Colon (tissue), 2 donors: ENCODE results near the gene PCBD2.
"Not testable (repeated sequence)": the region's sequence is repeated elsewhere in the genome, so short reads cannot be mapped to it uniquely, and the experiment has no call there.

ENCODE experiments used
- FAIRE-seq: peaks from 2 replicates; lab custom pipeline; 2012; peaks lifted over from hg19 to GRCh38; lab: Jason Lieb, UNC
- donor health status: control.
- donor health status: control.

Gene PCBD2

GRCh38 chr5:134963098-134963497 lies 58.2 kb downstream of the PCBD2 start:
- FAIRE-seq: no peak

DNA sequence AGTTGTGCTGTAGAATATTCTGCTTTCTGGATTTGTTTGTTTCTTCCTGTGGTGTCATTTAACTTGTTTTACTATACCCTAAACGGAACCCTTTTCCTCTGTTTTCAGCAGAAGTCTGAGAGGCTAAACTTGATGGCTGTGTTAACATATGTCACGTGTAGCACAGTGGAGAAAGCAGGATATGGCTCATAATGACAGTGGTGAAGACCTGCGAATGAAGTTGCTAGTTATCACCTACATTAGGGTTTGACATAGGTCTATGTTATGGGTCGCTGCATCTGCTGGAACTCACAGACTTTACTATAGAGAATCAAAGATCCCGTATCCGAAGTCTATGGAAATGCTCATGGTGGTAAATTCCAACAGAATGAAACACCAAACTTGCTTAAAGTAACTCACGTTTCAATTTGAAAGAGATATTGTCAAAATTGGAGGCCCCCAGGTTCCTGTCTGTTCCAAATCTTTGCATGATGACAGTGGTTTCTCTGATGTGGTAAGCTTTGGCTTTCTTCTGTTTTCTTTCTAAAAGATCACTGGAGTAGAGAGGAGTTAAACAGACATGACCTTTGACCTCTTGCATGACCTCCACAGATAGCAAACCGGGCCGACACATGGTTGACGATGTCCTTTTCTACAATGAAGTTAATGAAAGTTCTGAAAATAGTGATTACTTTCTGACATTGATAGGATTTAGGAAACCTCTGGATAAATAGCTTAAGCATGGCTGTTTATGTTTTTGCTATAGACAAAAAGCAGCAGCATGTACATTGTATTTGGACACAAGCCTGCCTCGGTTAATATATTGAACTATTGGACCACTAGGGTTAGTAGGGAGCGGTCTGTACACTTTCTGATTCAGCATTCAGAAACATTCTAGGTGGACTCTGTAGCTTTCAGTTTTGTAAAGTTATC lies 59.7 kb downstream of the PCBD2 start:
- FAIRE-seq: no peak

DNA sequence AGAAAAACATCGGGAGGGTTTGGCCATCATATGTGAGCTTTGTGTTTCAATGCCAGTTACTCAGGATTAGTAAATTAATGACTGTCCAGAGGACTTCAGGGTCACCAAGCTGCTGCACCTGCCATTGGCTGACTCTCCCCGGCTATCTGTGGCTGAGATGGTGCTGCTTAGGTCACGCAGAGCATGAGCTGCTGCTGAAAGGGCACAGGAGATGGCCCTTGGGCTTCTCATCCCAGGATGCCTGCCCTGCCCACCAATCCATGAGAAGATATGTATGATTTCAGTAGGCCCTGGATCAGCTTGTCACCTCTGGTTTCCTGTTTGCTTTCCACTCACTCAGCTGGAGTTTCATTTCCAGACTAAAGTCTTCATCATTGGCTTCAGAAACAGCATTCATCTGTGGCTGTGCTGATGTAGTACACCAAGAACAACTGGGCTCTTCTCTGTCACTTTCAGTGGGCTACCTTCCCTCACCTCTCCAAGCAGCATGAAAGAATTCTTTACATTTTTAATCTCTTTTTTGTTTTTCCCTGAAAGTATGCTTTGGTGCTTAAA lies 60.4 kb downstream of the PCBD2 start:
- FAIRE-seq: no peak

DNA sequence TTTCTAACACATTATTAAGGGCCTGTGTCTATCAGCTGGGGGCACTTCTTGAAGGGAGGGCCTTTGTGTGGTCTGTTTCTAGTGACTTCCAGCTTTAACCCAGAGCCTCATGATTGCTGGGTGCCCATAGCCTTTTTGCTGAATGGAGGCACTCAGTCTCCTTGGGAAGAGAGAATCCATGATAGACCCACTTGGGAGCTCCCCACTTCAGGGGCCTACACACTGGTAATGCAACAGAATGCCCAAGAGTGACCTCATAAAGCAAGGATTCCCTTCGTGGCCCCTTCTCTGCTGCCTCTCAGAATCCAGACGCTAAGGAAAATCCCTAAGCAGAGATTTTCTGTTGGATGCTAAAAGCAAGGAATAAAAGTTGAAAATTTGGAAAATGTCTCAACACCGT lies 62.7 kb downstream of the PCBD2 start, which contains the start of gene CATSPER3:
Gene CATSPER3, plus strand, starts transcription at position 301 of the 400 bp plus-strand sequence. Its CDS starts 85 bp downstream, at position 386.
- no peak for FAIRE-seq

GRCh38 chr5:134968055-134968454 lies 63.1 kb downstream of the PCBD2 start:
- FAIRE-seq: no peak

DNA sequence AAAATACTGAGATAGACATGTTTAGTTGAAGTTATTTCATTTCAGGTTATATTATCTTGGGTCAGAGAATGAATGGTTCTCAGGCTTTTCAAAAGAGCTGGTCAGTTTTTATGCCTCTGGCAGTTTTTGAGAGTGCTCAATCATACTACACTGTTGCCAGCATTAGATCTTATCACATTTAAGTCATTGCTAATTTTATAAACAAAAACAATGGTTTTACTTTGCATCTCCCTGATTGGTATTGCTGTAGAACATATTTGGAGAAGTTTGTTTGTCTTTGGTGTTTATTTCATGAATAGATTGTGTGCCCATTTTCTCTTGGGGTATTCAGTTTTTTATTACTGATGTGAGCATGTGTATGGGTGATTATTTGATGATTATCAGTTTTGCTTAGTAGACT lies 64.2 kb downstream of the PCBD2 start:
- FAIRE-seq: no peak

DNA sequence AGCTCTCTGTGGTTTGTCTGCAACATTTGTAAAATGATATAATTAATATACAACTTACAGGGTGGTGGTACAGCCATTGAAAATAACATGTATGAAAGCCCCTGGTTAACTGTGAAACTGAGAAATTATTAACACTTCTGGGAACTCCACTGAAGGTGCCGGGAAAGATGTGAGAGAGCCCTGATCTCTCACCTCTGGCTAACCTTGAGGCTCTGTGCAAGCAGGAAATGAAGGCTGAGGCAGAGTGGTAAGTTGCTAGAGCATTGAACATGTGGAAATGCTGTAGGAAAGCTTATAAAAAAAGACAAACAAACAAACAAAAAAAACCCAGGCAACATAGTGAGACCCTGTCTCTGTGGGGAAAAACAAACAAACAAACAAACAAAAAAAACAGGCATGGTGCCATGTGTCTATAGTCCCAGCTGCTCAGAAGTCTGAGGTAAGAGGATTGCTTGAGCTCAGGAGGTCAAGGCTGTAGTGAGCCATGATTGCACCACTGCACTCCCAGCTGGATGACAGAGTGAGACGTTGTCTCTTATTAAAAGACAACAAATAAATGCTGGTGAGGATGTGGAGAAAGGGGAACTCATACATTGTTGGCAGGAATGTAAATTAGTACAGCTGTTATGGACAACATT lies 70.3 kb downstream of the PCBD2 start:
- FAIRE-seq: no peak

DNA sequence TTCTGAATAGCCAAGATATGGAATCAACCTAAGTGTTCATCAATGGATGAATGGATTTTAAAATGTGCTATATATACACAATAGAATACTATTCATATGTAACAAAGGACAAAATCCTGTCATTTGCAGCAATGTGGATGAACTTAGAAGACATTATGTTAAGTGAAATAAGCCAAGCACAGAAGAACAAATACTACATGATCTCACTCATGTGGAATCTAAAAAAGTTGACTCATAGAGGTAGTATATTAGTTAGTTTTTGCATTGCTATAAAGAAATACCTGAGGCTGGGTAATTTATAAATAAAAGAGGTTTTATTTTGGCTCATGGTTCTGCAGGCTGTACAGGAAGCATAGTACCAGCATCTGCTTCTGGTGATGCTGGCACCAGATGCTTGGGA lies 70.9 kb downstream of the PCBD2 start:
- FAIRE-seq: no peak

- FAIRE-seq: no peak
Measured at GRCh38 chr5:134976841-134977240, 71.9 kb downstream of the PCBD2 start.

- FAIRE-seq: no peak
Measured at GRCh38 chr5:134979416-134979815, 74.5 kb downstream of the PCBD2 start.

GRCh38 chr5:134982230-134982629 lies 77.3 kb downstream of the PCBD2 start:
- no peak for FAIRE-seq

DNA sequence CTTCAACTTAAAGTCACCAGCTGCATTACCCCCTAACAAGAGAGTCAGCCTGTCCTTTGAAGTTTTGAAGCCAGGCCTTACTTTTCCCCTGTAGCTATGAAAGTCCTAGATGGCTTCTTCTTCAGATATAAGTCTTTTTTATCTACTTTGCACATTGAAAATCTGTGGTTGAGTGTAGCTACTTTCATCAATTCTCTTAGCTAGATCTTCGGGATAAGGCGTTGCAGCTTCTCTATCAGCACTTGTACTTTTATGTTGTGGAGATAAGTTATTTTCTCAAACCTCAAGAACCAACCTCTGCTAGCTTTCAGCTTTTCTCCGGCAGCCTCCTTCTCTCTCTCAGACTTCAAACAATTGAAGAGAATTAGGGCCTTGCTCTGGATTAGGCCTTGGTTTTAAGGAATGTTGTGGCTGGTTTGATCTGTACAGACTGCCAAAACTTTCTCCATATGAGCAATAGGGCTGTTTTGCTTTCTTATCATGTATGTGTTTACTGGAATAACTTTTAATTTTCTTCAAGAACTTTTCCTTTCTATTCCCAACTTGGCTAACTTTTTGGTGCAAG lies 84.4 kb downstream of the PCBD2 start:
- no peak for FAIRE-seq

DNA sequence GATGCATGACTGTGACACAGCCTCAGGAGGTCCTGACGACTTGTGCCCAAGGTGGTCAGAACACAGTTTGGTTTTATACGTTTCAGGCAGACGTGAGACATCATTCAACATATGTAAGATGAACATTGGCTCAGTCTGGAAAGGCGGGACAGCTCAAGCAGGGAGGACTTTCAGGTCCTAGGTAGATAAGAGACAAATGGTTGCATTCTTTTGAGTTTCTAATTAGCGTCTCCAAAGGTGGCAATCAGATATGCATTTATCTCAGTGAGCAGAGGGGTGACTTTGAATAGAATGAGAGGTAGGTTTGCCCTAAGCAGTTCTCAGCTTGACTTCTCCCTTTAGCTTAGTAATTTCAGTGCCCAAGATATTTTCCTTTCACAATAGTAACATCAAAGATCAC lies 85.3 kb downstream of the PCBD2 start:
- not testable (repeated sequence) for FAIRE-seq

- no peak for FAIRE-seq
Measured at GRCh38 chr5:134992148-134992547, 87.2 kb downstream of the PCBD2 start.

- no peak for FAIRE-seq
Measured at GRCh38 chr5:134993161-134993560, 88.2 kb downstream of the PCBD2 start.

DNA sequence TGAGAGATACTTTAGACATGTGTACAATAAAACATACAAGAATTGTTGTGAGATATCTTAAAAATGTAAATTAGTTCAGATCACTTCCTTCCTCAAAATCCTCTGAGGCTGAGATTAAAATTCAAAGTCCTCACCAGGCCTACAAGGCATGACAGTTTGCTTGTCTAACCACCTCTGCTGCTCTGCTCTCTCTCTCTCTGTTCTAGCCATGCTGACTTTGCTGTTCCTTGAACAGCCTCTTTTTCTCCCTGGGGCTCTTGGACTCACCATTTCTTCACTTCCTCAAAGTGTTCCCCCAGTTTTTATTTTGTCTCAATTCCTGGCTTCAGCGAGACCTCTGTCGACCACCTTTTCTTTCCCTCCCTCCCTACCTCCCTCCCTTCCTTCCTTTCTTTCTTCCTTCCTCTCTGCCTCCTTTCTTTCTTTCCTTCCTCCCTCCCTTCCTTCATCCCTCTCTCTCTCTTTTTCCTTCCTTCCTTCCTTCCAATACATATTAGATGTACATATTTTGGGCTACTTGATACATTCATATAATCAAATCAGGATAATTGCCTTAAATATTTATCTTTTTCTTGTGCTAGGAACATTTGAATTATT lies 89.7 kb downstream of the PCBD2 start:
- FAIRE-seq: no peak

- no peak for FAIRE-seq
Measured at GRCh38 chr5:134995850-134996402, 91.0 kb downstream of the PCBD2 start.

- FAIRE-seq: no peak
Measured at GRCh38 chr5:134997015-134997414, 92.1 kb downstream of the PCBD2 start.

DNA sequence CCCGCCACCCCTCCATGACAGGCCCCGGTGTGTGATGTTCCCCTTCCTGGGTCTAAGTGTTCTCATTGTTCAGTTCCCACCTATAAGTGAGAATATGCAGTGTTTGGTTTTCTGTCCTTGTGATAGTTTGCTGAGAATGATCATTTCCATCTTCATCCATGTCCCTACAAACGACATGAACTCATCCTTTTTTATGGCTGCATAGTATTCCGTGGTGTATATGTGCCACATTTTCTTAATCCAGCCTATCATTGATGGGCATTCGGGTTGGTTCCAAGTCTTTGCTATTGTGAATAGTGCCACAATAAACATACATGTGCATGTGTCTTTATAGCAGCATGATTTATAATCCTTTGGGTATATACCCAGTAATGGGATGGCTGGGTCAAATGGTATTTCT lies 93.1 kb downstream of the PCBD2 start:
- not testable (repeated sequence) for FAIRE-seq

DNA sequence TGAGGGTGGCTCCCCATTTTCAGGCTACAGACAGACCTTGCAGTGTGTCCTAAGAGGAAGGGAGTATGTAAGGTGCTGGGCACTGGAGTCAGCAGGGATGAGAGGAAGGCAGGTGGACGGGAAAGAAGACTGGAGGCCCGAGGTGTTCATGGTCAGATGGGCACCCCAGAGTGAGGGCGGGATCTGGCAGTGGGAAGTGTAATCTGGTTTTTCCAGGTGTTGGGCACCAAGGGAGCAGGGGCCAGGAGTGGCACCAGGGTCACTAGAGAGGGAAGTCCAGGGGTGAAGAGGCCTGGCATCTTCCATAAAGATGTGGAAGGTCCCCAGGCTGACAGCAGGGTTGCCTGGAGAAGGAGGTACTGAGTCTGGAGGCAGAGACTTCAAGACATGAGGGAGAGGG lies 99.4 kb downstream of the PCBD2 start:
- no peak for FAIRE-seq

DNA sequence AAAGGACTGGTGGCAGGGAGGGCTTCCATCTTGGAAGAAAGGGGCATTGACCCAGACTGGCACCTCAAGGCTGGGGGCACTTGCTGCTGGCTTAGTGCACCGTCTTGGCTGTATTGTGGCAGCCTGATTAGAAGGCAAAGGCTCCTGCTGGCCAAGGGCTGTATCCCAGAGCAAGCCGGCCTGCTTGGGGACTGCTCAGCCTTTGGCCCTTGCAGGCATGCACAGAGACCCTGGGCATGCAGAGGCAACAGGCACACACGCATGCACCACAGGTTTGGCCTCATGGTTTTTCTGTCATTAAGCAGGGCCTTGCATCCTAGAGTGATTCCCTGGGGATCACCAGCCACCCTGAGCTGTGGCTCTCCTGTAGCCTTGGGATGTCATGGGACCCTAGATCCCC lies 100.1 kb downstream of the PCBD2 start:
- no peak for FAIRE-seq

- FAIRE-seq: no peak
Measured at GRCh38 chr5:135007305-135007704, 102.4 kb downstream of the PCBD2 start.
